Heart right ventricle (tissue), 16 donors: Measurements from ENCODE around the gene DGCR6. TPM values are rescaled to one million over a fixed set of nuclear protein-coding genes. Genes with fewer than 3 reads are reported as not detected.

Source experiments
- ATAC-seq, 8 donors: fragments of 200-7000 bp; cut with Tn5 transposase; one replicate each; pipeline ENCODE4 v1.9.1; 2020; ENCODE audit warnings: mild to moderate bottlenecking in 8 of 8, moderate library complexity in 8 of 8, moderate number of reproducible peaks in 1 of 8
- DNase-seq, 2 donors: peaks; one replicate each; pipeline ENCODE4 v3.0.0-alpha.2; 2020
- H3K27ac ChIP-seq, 10 donors: fragments of 200-600 bp; sonication (generic) in 2 of 10; one replicate each; pipeline versions ENCODE4 v1.5.0 to v1.8.0; 2020 to 2022; ENCODE audit warnings: mild to moderate bottlenecking in 3 of 10
- H3K27me3 ChIP-seq, 7 donors: fragments of 200-600 bp; one replicate each; pipeline ENCODE4 v1.8.0; 2021 to 2022; ENCODE audit warnings: mild to moderate bottlenecking in 2 of 7
- H3K36me3 ChIP-seq, 9 donors: fragments of 200-600 bp; sonication (generic) in 1 of 9; one replicate each; pipeline versions ENCODE4 v1.5.0 to v1.8.0; 2020 to 2022; ENCODE audit warnings: mild to moderate bottlenecking in 2 of 9
- H3K4me1 ChIP-seq, 9 donors: fragments of 200-600 bp; sonication (generic) in 1 of 9; one replicate each; pipeline versions ENCODE4 v1.5.0 to v1.8.0; 2020 to 2022; ENCODE audit warnings: mild to moderate bottlenecking in 4 of 9
- H3K4me3 ChIP-seq, 10 donors: fragments of 200-600 bp; sonication (generic) in 2 of 10; one replicate each; pipeline versions ENCODE4 v1.5.0 to v1.8.0; 2020 to 2022; ENCODE audit warnings: mild to moderate bottlenecking in 7 of 10, moderate library complexity in 2 of 10
- H3K9me3 ChIP-seq, 11 donors: fragments of 200-600 bp in 10 of 11; sonication (generic) in 2 of 11; one replicate each; pipeline versions ENCODE4 v1.5.0 to v1.8.0; 2013 to 2022; ENCODE audit warnings: mild to moderate bottlenecking in 2 of 11, control low read depth in 1 of 11, moderate library complexity in 1 of 11
- WGBS, 2 donors: extraction: QIAGEN DNeasy Blood & Tissue Kit; methylation state at CpG; one replicate each; pipeline ENCODE4 v1.1.7; 2013; ENCODE audit warnings: inconsistent platforms in 1 of 2; 5-methylcytosine and 5-hydroxymethylcytosine counted together
- intact Hi-C, 10 donors: fragments of 100-400 bp; cut with DNase I; formaldehyde crosslinking; loops; one replicate each; pipeline versions ENCODE4 v1.11.1 to v1.14.2; 2022
- polyA plus RNA-seq, 2 donors: library from polyadenylated mRNA; stranded (reverse); fragments of 200-250 nt; gene quantifications; one replicate each; pipeline ENCODE4 v1.2.3, GENCODE V29; 2013
- total RNA-seq, 10 donors: library from RNA; stranded (reverse); fragmentation: NEBNext Ultra II Directional in 3 of 10; extraction: Animal tissue kit (Norgen Biotek cat#: 25700) in 3 of 10; gene quantifications; one replicate each; pipeline versions ENCODE4 v1.2.1 to v1.2.4, GENCODE V29; 2021 to 2023
- TF ChIP-seq, protein P1 (sequence below), 9 donors: fragments of 200-600 bp; sonication (generic) in 2 of 9; IDR thresholded peaks; one replicate each; pipeline versions ENCODE4 v1.5.0 to v1.8.0; 2021 to 2022; ENCODE audit warnings: antibody characterized with exemption in 9 of 9, mild to moderate bottlenecking in 5 of 9, moderate library complexity in 1 of 9
- donor health status: Arrhythmogenic right ventricular cardiomyopathy.
- donor health status: ischemic (EF 13 %, LVEDD 7.1; RV severe dilation, severe dysfunction).
- donor health status: healthy with polysubstance abuse.
- donor health status: DM: no; HTN: yes; CAD: no.
- donor health status: DM: no; HTN: no; CAD: no.
- donor health status: ischemic (EF 25% LVEDD 6.9; RV normal size, moderate dysfunction).
- donor health status: ischemic (EF 25% LVEDD 5.7; RV mildly dilated, moderate dysfunction).
- donor health status: healthy.
- donor health status: DM: yes; HTN: yes; CAD: no.
- donor health status: Ischemic cardiomyopathy.
- donor health status: ischemic (EF 35%, LVEDD 5.7; RV mildly dilated, moderate dysfunction).
- donor health status: nonischemic (EF 11% LVEDD 7.7; RV severe dilation, severe dysfunction).
- donor health status: DM: yes; HTN: yes; CAD: no.
- donor health status: PGD.
- donor health status: ischemic (EF 29% LVEDD 5.4; RV normal size, mild dysfunction).
- donor health status: nonischemic (EF 23%, LVEDD 6.1; RV moderate dilation, normal function).

DGCR6 gene
- total and polyA plus RNA-seq, 12 donors = 4.4 to 17.5 (median 8.0) TPM

DNA sequence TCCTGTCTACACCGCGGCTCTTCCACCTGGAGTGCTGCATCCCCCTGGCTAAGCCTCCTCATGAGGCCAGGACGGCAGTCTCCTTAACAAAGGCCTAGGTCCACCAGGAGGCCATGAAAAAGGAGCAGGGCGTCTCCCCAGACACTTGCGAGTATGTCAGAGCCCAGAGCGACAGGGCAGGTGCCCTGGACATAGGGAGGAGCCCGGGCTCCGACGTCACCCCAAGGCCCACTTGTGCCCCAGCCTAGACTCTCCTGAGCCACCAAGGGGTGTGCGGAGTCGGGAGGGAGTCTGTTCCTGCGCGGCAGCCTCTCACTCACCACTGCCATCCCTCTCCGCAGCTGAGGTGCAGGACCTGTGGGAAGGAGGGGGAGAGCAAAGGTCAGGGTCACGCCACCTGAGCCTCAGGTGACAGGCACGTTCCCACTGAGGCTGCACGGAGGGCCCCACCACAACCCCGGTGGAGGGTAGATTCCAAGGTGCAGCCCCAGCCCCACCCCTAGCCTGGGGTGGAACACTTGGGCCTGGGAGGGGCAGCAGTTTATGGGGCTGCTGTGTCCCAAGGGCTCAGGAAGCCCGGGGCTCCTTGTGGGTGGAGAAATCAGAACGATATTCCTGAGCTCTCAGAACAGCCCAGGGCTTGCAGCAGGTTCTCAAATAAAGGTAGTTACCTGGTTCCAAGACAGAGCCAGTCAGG, 19.4 kb downstream of the DGCR6 start:
- H3K4me3 ChIP-seq = no peak overlapping the region
- no peaks in the 10 kb centered on the region for H3K4me1 ChIP-seq
- ATAC-seq = no peak
- no peaks in the 10 kb centered on the region for H3K36me3 ChIP-seq
- H3K27ac ChIP-seq = no peak overlapping the region
- DNase-seq = no peak
- H3K27me3 ChIP-seq = no peaks in the 10 kb centered on the region
- intact Hi-C loops = no loop called here
- TF ChIP-seq, protein P1, sequence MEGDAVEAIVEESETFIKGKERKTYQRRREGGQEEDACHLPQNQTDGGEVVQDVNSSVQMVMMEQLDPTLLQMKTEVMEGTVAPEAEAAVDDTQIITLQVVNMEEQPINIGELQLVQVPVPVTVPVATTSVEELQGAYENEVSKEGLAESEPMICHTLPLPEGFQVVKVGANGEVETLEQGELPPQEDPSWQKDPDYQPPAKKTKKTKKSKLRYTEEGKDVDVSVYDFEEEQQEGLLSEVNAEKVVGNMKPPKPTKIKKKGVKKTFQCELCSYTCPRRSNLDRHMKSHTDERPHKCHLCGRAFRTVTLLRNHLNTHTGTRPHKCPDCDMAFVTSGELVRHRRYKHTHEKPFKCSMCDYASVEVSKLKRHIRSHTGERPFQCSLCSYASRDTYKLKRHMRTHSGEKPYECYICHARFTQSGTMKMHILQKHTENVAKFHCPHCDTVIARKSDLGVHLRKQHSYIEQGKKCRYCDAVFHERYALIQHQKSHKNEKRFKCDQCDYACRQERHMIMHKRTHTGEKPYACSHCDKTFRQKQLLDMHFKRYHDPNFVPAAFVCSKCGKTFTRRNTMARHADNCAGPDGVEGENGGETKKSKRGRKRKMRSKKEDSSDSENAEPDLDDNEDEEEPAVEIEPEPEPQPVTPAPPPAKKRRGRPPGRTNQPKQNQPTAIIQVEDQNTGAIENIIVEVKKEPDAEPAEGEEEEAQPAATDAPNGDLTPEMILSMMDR (IDR thresholded peaks at IDR 0.05) = no peak
- no CpG with 5 or more reads among the region's 20 CpGs for WGBS, 2 donors
- H3K9me3 ChIP-seq = no peaks in the 10 kb centered on the region

DNA sequence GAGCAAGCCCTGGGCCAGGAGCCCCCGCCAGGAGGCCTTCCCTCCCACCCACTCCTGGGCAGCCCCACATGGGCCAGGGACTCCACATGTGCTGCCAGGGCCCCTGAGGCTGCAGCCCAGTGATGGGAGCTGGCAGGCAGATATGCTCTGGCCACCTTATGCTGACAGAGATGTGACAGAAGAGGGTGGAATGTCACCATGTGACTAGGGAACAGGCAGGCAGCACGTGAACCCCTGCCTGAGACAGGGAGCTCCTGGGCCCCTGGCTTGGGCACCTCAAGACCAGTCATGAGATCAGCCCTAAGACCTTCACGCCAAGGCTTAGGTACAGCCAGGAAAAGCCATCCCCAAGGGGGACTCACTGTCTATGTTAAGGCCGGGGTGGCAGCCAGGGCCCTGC, 20.9 kb downstream of the DGCR6 start:
- no peaks in the 10 kb centered on the region for H3K4me1 ChIP-seq
- H3K36me3 ChIP-seq = no peaks in the 10 kb centered on the region

DNA sequence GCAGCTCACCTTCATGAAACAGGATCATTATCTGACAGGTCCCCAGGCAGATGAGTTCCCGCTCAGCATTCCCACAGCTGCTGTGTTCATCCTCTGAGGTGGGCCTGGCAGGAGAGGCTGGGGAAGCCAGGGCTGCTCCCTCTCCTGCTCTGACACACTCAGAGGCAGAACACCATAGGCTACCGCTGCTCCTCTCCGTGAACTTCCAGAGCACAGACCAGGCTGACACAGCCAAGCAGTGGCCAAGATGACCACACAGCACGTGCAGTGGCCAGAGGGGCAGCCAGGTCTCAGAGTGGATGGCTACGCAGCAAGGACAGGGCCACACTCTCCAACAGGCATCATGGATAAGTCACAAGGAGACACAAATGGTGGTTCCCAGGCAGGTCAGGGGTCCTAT, 21.5 kb downstream of the DGCR6 start:
- Histone ChIP-seq H3K27me3 (no peaks in the 10 kb centered on the region), H3K36me3 (no peaks in the 10 kb centered on the region), H3K27ac (no peak overlapping the region), H3K4me1 (no peaks in the 10 kb centered on the region), H3K4me3 (no peak overlapping the region), H3K9me3 (no peaks in the 10 kb centered on the region)
- DNase-seq (no peak), ATAC-seq (no peak)
- WGBS, 2 donors = no CpG with 5 or more reads among the region's 5 CpGs
- intact Hi-C loops = no loop called here
- TF ChIP-seq, protein P1 (IDR thresholded peaks at IDR 0.05) = no peak

More for the DNA sequence above, 20.9 kb downstream of the DGCR6 start:
- Histone ChIP-seq H3K4me3 (no peak overlapping the region), H3K27ac (no peak overlapping the region), H3K9me3 (no peaks in the 10 kb centered on the region), H3K27me3 (no peaks in the 10 kb centered on the region)
- DNase-seq (no peak), ATAC-seq (peak in 3 of 8 donors; percentile 9 to 19 (median 12))
- WGBS, 2 donors = no CpG with 5 or more reads among the region's 4 CpGs
- TF ChIP-seq, protein P1 (IDR thresholded peaks at IDR 0.05) = no peak
- intact Hi-C loops = no loop called here

DNA sequence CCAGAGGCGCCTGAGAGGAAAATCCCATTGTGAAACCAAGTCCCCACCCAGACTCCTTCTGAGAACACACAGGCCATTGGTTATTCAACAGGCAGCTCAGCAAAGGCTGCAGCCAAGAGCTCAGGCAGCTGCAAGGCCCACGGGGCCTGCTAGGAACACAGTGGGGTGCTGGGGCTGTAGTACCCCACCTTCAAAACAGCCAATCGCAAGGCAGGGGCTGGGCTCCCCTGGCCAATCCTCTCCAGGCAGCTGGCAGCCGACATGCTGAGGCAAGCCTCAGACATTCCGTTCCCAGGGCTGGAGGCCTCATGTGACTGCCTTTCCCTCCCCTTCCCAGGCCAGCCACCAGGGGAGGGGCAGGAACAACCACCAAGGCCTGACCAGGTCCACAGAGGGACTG, 23.3 kb downstream of the DGCR6 start:
- no peak overlapping the region for H3K4me3 ChIP-seq
- ATAC-seq = peak; percentile 89 to 97 (median 94)
- H3K27ac ChIP-seq = peak overlapping the region in 1 of 10 donors; percentile 53
- H3K4me1 ChIP-seq = no peaks in the 10 kb centered on the region
- TF ChIP-seq, protein P1 (IDR thresholded peaks at IDR 0.05) = no peak
- no peaks in the 10 kb centered on the region for H3K36me3 ChIP-seq
- H3K9me3 ChIP-seq = no peaks in the 10 kb centered on the region
- H3K27me3 ChIP-seq = no peaks in the 10 kb centered on the region
- DNase-seq = no peak
- WGBS, 2 donors = 17 to 18% methylated on average over 1 of the region's 5 CpGs
- intact Hi-C loops = no loop called here
